ACHN (cell line): Measurements from ENCODE around the gene ACKR3.

ENCODE experiments used
- DNase-seq: peaks from one replicate; pipeline ENCODE4 v3.0.0-alpha.2; 2015
- in situ Hi-C: cut with HindIII; loops from 2 replicates; pipeline ENCODE4 v1.10.0; 2017; ENCODE audit warnings: low sequenced_read_pairs, low pct_ligation_motif_present, low pct_unique_long_range_greater_than_20kb

Gene ACKR3

GRCh38 chr2:236579048-236579745 lies 9.6 kb downstream of the ACKR3 start:
- in situ Hi-C loops = no loop called here
- DNase-seq = no peak

DNA sequence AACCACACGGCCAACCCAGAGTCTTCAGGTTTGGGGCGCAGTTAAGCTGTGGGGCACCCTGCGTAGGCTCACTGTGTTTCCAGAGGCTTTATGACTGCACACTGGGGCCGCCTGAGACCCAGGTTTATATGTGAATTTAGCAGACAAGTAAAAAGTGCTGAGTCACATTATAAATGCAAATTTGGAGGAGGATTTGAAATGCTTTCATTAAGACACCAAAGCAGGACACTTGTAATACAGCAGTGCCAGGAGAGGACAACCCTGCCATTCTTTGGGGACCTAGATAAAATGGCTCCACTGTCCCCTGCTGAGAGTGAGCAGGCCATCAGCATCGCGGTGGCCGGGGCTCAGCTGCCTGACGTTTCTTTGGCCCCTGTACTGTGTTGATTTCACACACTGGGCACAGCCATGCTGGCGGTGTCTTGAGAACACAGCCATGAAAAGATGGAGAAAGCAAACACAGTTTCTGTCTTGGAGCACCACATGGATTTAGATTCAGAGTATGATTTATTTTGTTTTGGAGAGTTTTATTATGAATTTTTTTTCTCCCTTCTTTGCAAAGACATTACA lies 10.2 kb downstream of the ACKR3 start:
- in situ Hi-C loops = no loop called here

DNA sequence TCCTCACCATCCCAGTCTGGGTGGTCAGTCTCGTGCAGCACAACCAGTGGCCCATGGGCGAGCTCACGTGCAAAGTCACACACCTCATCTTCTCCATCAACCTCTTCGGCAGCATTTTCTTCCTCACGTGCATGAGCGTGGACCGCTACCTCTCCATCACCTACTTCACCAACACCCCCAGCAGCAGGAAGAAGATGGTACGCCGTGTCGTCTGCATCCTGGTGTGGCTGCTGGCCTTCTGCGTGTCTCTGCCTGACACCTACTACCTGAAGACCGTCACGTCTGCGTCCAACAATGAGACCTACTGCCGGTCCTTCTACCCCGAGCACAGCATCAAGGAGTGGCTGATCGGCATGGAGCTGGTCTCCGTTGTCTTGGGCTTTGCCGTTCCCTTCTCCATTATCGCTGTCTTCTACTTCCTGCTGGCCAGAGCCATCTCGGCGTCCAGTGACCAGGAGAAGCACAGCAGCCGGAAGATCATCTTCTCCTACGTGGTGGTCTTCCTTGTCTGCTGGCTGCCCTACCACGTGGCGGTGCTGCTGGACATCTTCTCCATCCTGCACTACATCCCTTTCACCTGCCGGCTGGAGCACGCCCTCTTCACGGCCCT lies 11.2 kb downstream of the ACKR3 start:
- in situ Hi-C loops = no loop called here
- DNase-seq = no peak

More for the DNA sequence above, 10.2 kb downstream of the ACKR3 start:
- no peak for DNase-seq

DNA sequence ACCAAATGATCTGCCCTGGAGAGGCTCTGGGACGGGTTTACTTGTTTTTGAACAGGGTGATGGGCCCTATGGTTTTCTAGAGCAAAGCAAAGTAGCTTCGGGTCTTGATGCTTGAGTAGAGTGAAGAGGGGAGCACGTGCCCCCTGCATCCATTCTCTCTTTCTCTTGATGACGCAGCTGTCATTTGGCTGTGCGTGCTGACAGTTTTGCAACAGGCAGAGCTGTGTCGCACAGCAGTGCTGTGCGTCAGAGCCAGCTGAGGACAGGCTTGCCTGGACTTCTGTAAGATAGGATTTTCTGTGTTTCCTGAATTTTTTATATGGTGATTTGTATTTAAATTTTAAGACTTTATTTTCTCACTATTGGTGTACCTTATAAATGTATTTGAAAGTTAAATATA lies 11.9 kb downstream of the ACKR3 start:
- in situ Hi-C loops = no loop called here
- DNase-seq = no peak

DNA sequence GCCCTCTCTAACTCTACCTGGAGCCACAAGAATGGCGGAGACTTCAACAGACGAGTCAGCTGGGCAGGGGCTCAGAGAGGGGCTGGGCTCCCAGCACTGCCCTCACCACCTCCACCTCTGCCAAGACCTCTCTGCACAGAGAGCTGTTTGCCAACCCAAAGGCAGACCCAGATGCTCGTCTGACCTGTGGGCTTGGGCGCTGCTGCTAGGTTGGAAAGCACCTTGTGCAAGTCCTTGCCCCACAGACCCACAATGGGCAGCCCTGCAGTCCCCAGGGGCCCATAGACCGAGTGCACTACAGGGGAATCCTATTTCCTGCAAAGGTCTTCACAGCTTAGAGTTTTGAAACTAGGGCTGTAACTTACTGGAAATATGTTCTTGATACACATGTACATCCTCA lies 13.3 kb downstream of the ACKR3 start:
- in situ Hi-C loops = no loop called here
- DNase-seq = no peak

DNA sequence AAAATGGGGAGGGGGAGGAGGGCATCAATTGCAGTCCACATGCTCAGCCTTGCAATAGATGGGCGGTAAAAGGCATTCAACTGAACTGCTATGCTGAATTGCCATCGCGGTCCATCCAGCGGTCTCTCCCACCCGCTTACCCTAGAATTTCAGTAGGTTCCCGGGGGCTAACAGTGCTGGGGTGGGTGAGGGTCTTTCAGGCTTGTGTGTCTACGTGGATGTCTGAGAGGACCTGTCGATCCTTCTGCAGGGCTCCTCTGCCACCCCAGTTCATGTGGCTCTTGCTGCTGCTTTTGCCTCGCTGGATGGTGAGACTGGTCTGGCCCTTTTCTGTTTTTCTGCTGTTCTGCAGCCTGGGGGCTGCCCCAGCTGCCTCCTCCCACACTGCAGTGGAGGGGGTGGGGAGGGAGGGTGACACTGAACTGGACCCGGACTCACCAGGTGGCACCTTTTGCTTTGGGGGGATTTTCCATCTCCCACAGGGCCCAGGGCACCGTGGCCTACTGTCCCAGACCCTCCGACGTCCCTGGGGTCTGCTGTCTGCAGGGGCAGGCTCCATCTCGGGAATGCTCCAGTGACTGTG lies 14.1 kb downstream of the ACKR3 start:
- DNase-seq = no peak
- in situ Hi-C loops = no loop called here

- DNase-seq = no peak
- in situ Hi-C loops = no loop called here
These were observed 15.1 kb downstream of the ACKR3 start for GRCh38 chr2:236584521-236585384.

- in situ Hi-C loops = no loop called here
- DNase-seq = no peak
These were observed 16.3 kb downstream of the ACKR3 start for GRCh38 chr2:236585966-236586365.

DNA sequence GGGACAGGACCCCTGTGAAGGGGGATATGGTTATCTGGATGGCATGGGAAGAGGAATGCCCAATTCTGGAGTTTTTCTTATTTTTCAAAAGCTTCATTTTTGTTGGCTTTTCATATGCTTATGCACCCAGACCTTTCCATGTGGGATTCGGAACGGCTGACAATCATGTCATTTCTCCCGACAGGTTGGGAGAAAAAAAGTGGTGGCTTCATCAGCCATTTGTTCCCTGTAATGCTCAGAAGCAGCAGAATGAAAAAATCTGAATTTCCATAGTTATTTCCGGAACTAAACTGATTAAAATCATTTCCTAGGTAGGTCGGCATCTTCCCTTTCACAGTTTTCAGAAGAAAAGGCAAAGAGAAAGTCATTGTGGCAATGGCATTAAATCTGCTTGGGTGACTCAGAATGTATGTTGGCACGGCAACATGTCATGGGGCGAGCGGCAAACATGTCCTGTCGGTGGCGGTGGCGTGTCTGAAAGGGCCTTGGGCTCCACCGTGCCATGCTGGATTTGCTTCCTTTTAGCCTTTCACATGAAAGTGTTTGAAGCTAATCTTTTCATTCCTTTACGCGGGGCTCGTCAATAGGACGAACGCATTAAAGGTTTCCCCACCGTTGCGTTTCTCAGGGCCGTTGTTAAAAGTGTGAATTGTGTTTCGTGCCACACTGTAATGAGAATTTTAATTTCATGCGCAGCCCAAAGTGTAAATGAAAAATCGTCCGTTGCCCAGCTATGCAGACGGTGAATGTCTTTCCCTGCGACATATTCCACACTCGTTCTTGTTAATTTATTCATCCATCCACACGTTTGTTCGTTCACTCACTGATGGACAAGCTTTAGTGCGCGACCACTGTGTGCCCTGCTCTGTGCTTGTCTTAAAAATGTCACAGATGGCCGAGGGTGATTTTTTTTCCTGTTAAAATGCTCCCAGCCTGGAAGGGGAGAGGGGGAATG lies 18.5 kb downstream of the ACKR3 start:
- in situ Hi-C loops = no loop called here

DNA sequence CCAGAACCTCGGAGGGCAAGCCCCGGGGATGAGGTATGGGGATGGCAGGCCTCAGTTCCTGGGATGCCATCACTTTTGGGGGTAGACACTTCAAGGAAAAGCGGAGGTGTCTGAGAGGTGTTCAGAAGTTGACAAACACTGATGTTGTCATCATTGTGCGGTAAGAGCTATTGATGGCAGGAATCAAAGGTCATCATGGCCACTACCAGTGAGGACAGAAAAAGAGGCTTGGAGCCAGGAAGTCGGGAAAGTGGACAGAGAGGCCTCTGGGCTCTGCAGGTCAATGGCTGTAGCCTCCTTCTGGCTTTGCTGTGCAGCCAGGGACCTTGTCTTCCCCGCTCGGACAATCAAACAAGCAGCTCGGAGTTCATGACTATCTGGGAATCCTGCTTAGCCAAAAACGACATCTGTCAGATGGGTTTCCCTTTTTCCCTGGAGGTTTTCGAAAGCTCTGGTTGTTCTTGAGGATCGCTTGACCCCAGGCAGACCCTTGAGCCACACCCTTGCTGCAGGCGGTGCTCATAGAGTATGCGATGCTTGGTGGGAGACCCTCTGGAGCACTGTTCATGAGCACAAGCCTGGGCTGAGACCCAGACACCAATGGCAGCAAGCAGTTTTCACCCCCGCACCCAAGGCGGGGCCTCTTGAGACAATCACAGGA lies 19.4 kb downstream of the ACKR3 start:
- in situ Hi-C loops = no loop called here
- no peak for DNase-seq

More for the DNA sequence above, 18.5 kb downstream of the ACKR3 start:
- DNase-seq = no peak

- in situ Hi-C loops = no loop called here
- no peak for DNase-seq
These were observed 21.2 kb downstream of the ACKR3 start for GRCh38 chr2:236590846-236591245.

- DNase-seq = no peak
- in situ Hi-C loops = no loop called here
These were observed 23.2 kb downstream of the ACKR3 start for GRCh38 chr2:236592821-236593220.

GRCh38 chr2:236593531-236593930 lies 23.9 kb downstream of the ACKR3 start:
- in situ Hi-C loops = no loop called here

DNA sequence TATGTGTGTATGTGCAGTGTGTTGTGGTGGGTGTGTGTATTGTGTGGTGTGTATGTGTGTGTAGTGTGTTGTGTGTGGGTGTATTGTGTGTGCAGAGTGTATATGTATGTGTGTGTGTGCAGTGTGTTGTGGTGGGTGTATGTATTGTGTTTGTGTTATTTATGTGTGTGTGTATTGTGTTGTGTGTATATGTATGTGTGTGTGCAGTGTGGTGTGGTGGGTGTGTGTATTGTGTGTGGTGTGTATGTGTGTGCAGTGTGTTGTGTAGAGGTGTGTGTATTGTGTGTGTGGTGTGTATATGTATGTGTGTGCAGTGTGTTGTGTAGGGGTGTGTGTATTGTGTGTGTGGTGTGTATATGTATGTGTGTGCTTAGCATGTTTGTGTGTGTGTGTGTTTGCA lies 24.3 kb downstream of the ACKR3 start:
- DNase-seq = no peak
- in situ Hi-C loops = no loop called here

More at GRCh38 chr2:236593531-236593930, 23.9 kb downstream of the ACKR3 start:
- no peak for DNase-seq

DNA sequence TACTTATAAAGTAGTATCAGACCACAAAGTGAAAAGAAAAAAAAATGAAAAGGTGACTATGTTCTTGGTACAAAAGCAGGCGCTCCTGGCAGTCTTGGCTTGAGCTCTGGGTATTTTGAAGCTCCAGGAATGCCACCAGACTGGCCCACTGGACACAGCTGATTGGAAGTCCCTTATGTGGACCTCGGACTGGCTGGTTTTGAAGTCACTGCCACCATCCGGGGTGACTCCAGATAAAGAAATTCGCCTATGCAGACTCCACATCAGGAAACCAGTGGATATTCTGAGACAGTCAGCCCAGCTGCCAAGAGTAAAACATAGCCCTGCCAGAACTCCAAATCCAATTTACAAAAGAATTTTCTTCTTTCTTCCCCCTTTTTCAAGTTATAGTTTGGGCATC lies 28.0 kb downstream of the ACKR3 start:
- DNase-seq = no peak
- in situ Hi-C loops = no loop called here

DNA sequence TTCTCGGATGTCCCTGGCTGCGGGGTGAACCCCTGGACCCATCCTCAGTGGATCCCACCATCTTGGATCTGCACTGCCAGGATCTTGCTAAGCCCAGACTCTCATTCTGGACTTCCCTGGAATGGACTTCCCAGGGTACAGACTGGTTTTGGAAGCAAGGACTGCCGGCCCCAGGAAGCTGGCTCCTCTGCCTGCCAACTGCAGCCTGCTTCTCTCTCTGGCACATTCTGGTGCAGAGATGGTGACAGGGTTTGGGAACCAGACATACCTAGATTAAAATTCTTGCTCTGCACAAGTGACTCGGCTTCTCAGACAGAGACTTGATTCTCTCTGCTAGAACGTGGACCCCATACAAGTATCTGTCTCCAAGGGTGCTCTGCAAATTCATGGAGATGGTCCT lies 29.4 kb downstream of the ACKR3 start:
- in situ Hi-C loops = no loop called here
- no peak for DNase-seq

- DNase-seq = no peak
- in situ Hi-C loops = no loop called here
These were observed 30.5 kb downstream of the ACKR3 start for GRCh38 chr2:236600158-236600557.
